SK-N-SH (cell line): ENCODE data around the gene CKAP2L. TPM values are rescaled to one million over a fixed set of nuclear protein-coding genes. Genes with fewer than 3 reads are reported as not detected.
A peak's percentile ranks its signal among the peaks of the same experiment; 100 is the strongest.

ENCODE experiments used
- CTCF ChIA-PET: fragments of 300-600, 350-600 bp; formaldehyde crosslinking; extraction: SDS; loops from one replicate; lab custom pipeline; 2021; lab: Yijun Ruan, JAX
- POLR2A ChIA-PET: fragments of 350-600 bp; sonication (Branson Sonifier 250); formaldehyde crosslinking; extraction: SDS; loops from one replicate; lab custom pipeline; 2020; ENCODE audit warnings: antibody characterized with exemption, inconsistent platforms; lab: Yijun Ruan, JAX
- DNase-seq: peaks from one replicate; pipeline ENCODE4 v3.0.0; 2012
- H2AFZ ChIP-seq: fragments of 200-600 bp; sonication (generic); 2 replicates; pipeline ENCODE4 v1.8.1; 2016; ENCODE audit warnings: antibody characterized with exemption, mild to moderate bottlenecking, low read depth
- H3F3A ChIP-seq: fragments of 200-600 bp; sonication (generic); replicated peaks from 2 replicates; pipeline ENCODE3; 2016; ENCODE audit warnings: antibody characterized with exemption, mild to moderate bottlenecking; ENCODE audit not compliant: insufficient read depth
- H3K27ac ChIP-seq, 2 experiments: fragments of 200-500 bp in 1 of 2; fragments of 200-600 bp in 1 of 2; sonication (Bioruptor generic) in 1 of 2; sonication (generic), shearing (Covaris generic) in 1 of 2; 2 replicates each; pipeline versions ENCODE4 v1.5.1 to v1.6.1; 2014 to 2016; ENCODE audit warnings: low read depth in 2 of 2, inconsistent platforms in 1 of 2, low read length in 1 of 2, mild to moderate bottlenecking in 1 of 2, mixed read lengths in 1 of 2
- H3K27me3 ChIP-seq: fragments of 200-600 bp; sonication (generic), shearing (Covaris generic); 2 replicates; pipeline ENCODE4 v1.6.1; 2016; ENCODE audit warnings: mixed run types; ENCODE audit not compliant: insufficient read depth
- H3K36me3 ChIP-seq, 2 experiments: fragments of 200-500 bp in 1 of 2; fragments of 200-600 bp in 1 of 2; sonication (Bioruptor generic) in 1 of 2; sonication (generic) in 1 of 2; replicated peaks in 1 of 2; 2 replicates each; pipeline versions ENCODE3 to v1.5.1; 2014 to 2016; ENCODE audit warnings: low read length in 1 of 2, mild to moderate bottlenecking in 1 of 2; ENCODE audit not compliant: insufficient read depth in 2 of 2, control insufficient read depth in 1 of 2
- H3K4me1 ChIP-seq, 2 experiments: fragments of 200-500 bp in 1 of 2; fragments of 200-600 bp in 1 of 2; sonication (Bioruptor generic) in 1 of 2; sonication (generic), shearing (Covaris generic) in 1 of 2; 2 replicates each; pipeline versions ENCODE4 v1.5.1 to v1.6.1; 2014 to 2016; ENCODE audit warnings: low read depth in 1 of 2, low read length in 1 of 2, mixed run types in 1 of 2; ENCODE audit not compliant: insufficient read depth in 2 of 2, control insufficient read depth in 1 of 2
- H3K4me2 ChIP-seq: fragments of 200-600 bp; sonication (generic), shearing (Covaris generic); 2 replicates; pipeline ENCODE4 v1.6.1; 2017; ENCODE audit warnings: mixed run types
- H3K4me3 ChIP-seq, 2 experiments: fragments of 200-500 bp in 1 of 2; fragments of 200-600 bp in 1 of 2; sonication (Bioruptor generic) in 1 of 2; sonication (generic), shearing (Covaris generic) in 1 of 2; 2 replicates each; pipeline versions ENCODE4 v1.5.1 to v1.8.1; 2014 to 2016; ENCODE audit warnings: low read depth in 2 of 2, inconsistent platforms in 1 of 2, low read length in 1 of 2, mild to moderate bottlenecking in 1 of 2, mixed read lengths in 1 of 2, moderate library complexity in 1 of 2
- H3K79me2 ChIP-seq: fragments of 200-600 bp; sonication (generic); 2 replicates; pipeline ENCODE4 v1.8.1; 2017; ENCODE audit warnings: mild to moderate bottlenecking; ENCODE audit not compliant: insufficient read depth
- H3K9ac ChIP-seq: fragments of 200-600 bp; sonication (generic); 2 replicates; pipeline ENCODE4 v1.6.1; 2017; ENCODE audit warnings: mixed run types
- H3K9me2 ChIP-seq: fragments of 200-600 bp; sonication (generic); 2 replicates; pipeline ENCODE4 v1.6.1; 2017; ENCODE audit warnings: mixed run types
- H3K9me3 ChIP-seq: fragments of 200-600 bp; sonication (generic); 2 replicates; pipeline ENCODE4 v1.6.1; 2017; ENCODE audit warnings: mixed run types, mild to moderate bottlenecking, moderate library complexity
- H4K20me1 ChIP-seq: fragments of 200-600 bp; sonication (generic); 2 replicates; pipeline ENCODE4 v1.6.1; 2017; ENCODE audit warnings: mild to moderate bottlenecking, mixed run types; ENCODE audit not compliant: insufficient read depth
- CHD2 ChIP-seq: fragments of 150-350 bp; IDR thresholded peaks from 2 replicates; pipeline ENCODE4 v1.6.1; 2018; ENCODE audit warnings: low read length; ENCODE audit not compliant: partially characterized antibody
- ELF1 ChIP-seq: IDR thresholded peaks from 2 replicates; pipeline ENCODE4 v1.4.0; 2012
- EP300 ChIP-seq, 2 experiments: IDR thresholded peaks; 2 replicates each; pipeline versions ENCODE4 v1.4.0 to v1.6.1; 2012; ENCODE audit warnings: borderline replicate concordance in 1 of 2, low read depth in 1 of 2, low read length in 1 of 2
- EZH2phosphoT487 ChIP-seq: fragments of 200-600 bp; sonication (generic); IDR thresholded peaks from 2 replicates; pipeline ENCODE4 v1.6.1; 2017; ENCODE audit warnings: low read depth, mixed run types, mild to moderate bottlenecking, antibody characterized with exemption, moderate library complexity, borderline replicate concordance
- FOSL2 ChIP-seq: IDR thresholded peaks from 2 replicates; pipeline ENCODE4 v1.4.0; 2012; ENCODE audit warnings: low read depth, mild to moderate bottlenecking, moderate library complexity, borderline replicate concordance
- FOXJ3 ChIP-seq: sonication (generic); formaldehyde crosslinking; IDR thresholded peaks from 2 replicates; pipeline ENCODE4 v1.5.1; 2020; ENCODE audit warnings: mild to moderate bottlenecking, missing genetic modification reagents
- FOXM1 ChIP-seq: IDR thresholded peaks from 2 replicates; pipeline ENCODE4 v1.4.0; 2012; ENCODE audit warnings: low read depth, mild to moderate bottlenecking
- GATA2 ChIP-seq: sonication (generic); formaldehyde crosslinking; IDR thresholded peaks from 2 replicates; pipeline ENCODE4 v1.5.0; 2020; ENCODE audit warnings: mild to moderate bottlenecking, missing genetic modification reagents
- IRF3 ChIP-seq: fragments of 150-350 bp; IDR thresholded peaks from 2 replicates; pipeline ENCODE4 v1.6.1; 2016; ENCODE audit warnings: mild to moderate bottlenecking, low read depth, low read length
- MAX ChIP-seq: IDR thresholded peaks from 2 replicates; pipeline ENCODE4 v1.4.0; 2012; ENCODE audit warnings: low read depth
- MEF2A ChIP-seq: IDR thresholded peaks from 2 replicates; pipeline ENCODE4 v1.4.0; 2012; ENCODE audit warnings: low read depth, borderline replicate concordance
- MXI1 ChIP-seq: IDR thresholded peaks from 2 replicates; pipeline ENCODE4 v1.6.1; 2012; ENCODE audit warnings: mild to moderate bottlenecking, low read depth, low read length, improper control_type of control experiment
- NFIC ChIP-seq: IDR thresholded peaks from 2 replicates; pipeline ENCODE4 v1.4.0; 2012; ENCODE audit warnings: borderline replicate concordance
- NRF1 ChIP-seq: IDR thresholded peaks from 2 replicates; pipeline ENCODE4 v1.6.1; 2012; ENCODE audit warnings: low read depth, mild to moderate bottlenecking, low read length
- RCOR1 ChIP-seq: fragments of 150-350 bp; IDR thresholded peaks from 2 replicates; pipeline ENCODE4 v1.6.1; 2017; ENCODE audit warnings: antibody characterized with exemption, low read length
- REST ChIP-seq: IDR thresholded peaks from 2 replicates; pipeline ENCODE4 v1.6.1; 2012; ENCODE audit warnings: mild to moderate bottlenecking, low read depth, low read length, moderate library complexity
- RFX5 ChIP-seq: IDR thresholded peaks from 2 replicates; pipeline ENCODE4 v1.6.1; 2012; ENCODE audit warnings: mild to moderate bottlenecking, improper control_type of control experiment, low read length
- RXRA ChIP-seq: IDR thresholded peaks from 2 replicates; pipeline ENCODE4 v1.4.0; 2012; ENCODE audit warnings: low read depth, mild to moderate bottlenecking, borderline replicate concordance
- SIN3A ChIP-seq: IDR thresholded peaks from 2 replicates; pipeline ENCODE4 v1.6.1; 2012; ENCODE audit warnings: low read depth, mild to moderate bottlenecking, low read length, moderate library complexity, borderline replicate concordance
- SMC3 ChIP-seq: IDR thresholded peaks from 2 replicates; pipeline ENCODE4 v1.6.1; 2012; ENCODE audit warnings: low read depth, low read length, improper control_type of control experiment
- TCF12 ChIP-seq: IDR thresholded peaks from 2 replicates; pipeline ENCODE4 v1.4.0; 2012
- TEAD4 ChIP-seq: IDR thresholded peaks from 2 replicates; pipeline ENCODE4 v1.4.0; 2012; ENCODE audit warnings: mild to moderate bottlenecking, borderline replicate concordance; ENCODE audit not compliant: insufficient read depth
- USF1 ChIP-seq: IDR thresholded peaks from 2 replicates; pipeline ENCODE4 v1.4.0; 2012; ENCODE audit warnings: low read depth, borderline replicate concordance
- ZBTB33 ChIP-seq: IDR thresholded peaks from 2 replicates; pipeline ENCODE4 v1.4.0; 2012; ENCODE audit warnings: low read depth, borderline replicate concordance
- WGBS: methylation state at CpG from one replicate; pipeline ENCODE4 v1.1.6; 2017; ENCODE audit warnings: low lambda C conversion rate; 5-methylcytosine and 5-hydroxymethylcytosine counted together
- polyA plus RNA-seq, 3 experiments: library from polyadenylated mRNA; depleted of rRNA; stranded (reverse); fragments of >200 nt; gene quantifications; 2 replicates each; pipeline ENCODE4 v1.2.3, GENCODE V29; 2012

Gene CKAP2L
- polyA plus RNA-seq, 1 of the 3 experiments (the other 2 are of a cell fraction): 2.9 TPM

- Histone ChIP-seq H3K4me2 (peak overlapping the region; percentile 29; the same call in 1 of the 2 replicates), H3K9me2 (no peaks in the 10 kb centered on the region), H3K9ac (no peak overlapping the region), H3K4me1 (peaks cover 0 to 7% of the 10 kb centered on the region in 2 experiments; a peak in 1 of 4 replicates), H3K79me2 (peaks cover 67% of the 10 kb centered on the region), H3K27me3 (no peaks in the 10 kb centered on the region), H3K36me3 (peaks cover 11 to 37% of the 10 kb centered on the region in 2 experiments), H2AFZ (peak overlapping the region; percentile 43), H3K9me3 (no peaks in the 10 kb centered on the region), H3K4me3 (no peak overlapping the region; a peak in 1 of 4 replicates), H3F3A (peaks cover 23% of the 10 kb centered on the region), H3K27ac (peak overlapping the region; percentile 1 to 57; a peak in 3 of 4 replicates), H4K20me1 (no peaks in the 10 kb centered on the region)
- ChIA-PET POLR2A (interaction anchor here (0.7 kb wide), 1 partner anchor 15 kb away, joined by 4 read pairs; no protein-coding TSS in a partner anchor), CTCF (interaction anchor here (0.6 to 5.3 kb wide), 34 partner anchors 9 to 230 kb away, joined by 3 to 102 read pairs (median 4); partner anchors contain the start of gene CKAP2L)
- 70% methylated on average over 9 of the region's 9 CpGs for WGBS
- DNase-seq: peak; percentile 72
- TF ChIP-seq EZH2phosphoT487 (no peak), ZBTB33 (no peak), FOXJ3 (CRISPR knock-in tag) (no peak), FOSL2 (no peak), CHD2 (no peak), MXI1 (no peak), RFX5 (no peak), NRF1 (no peak), RXRA (no peak), MAX (no peak), USF1 (no peak), EP300 (IDR thresholded peaks at IDR 0.05; ENCODE audit: borderline replicate concordance in 1 of 2, low read depth in 1 of 2, low read length in 1 of 2) (no peak), NFIC (no peak), MEF2A (no peak), ELF1 (no peak), REST (no peak), FOXM1 (no peak), SIN3A (no peak), GATA2 (no peak), TEAD4 (no peak), SMC3 (peak; percentile 89), IRF3 (no peak), TCF12 (no peak), RCOR1 (0 out of 2 replicates have a peak, but pooled peaks have one; percentile 43)
These were observed 14.5 kb downstream of the CKAP2L start for GRCh38 chr2:112749755-112750559.
